Right atrium auricular region (tissue), 2 donors: ENCODE measurements around the gene EDEM3. TPM values are rescaled to one million over a fixed set of nuclear protein-coding genes. Genes with fewer than 3 reads are reported as not detected.

ENCODE experiments used
- DNase-seq: peaks from one replicate; pipeline ENCODE4 v3.0.0-alpha.2; 2019; ENCODE audit warnings: low spot score
- H3K27ac ChIP-seq, 2 donors: fragments of 200-600 bp; sonication (generic); 1 replicate in 1 of 2; 2 replicates in 1 of 2; pipeline ENCODE4 v1.5.1; 2016 to 2019
- H3K27me3 ChIP-seq, 2 donors: fragments of 200-600 bp; sonication (generic); one replicate each; pipeline versions ENCODE4 v1.5.1 to v1.6.0; 2017 to 2019
- H3K36me3 ChIP-seq: fragments of 200-600 bp; sonication (generic); one replicate; pipeline ENCODE4 v1.5.1; 2016
- H3K4me1 ChIP-seq, 2 donors: fragments of 200-600 bp; sonication (generic); one replicate each; pipeline versions ENCODE4 v1.5.1 to v1.6.0; 2017 to 2019
- H3K4me3 ChIP-seq, 2 donors: fragments of 200-600 bp; sonication (generic); 1 replicate in 1 of 2; 2 replicates in 1 of 2; pipeline ENCODE4 v1.5.1; 2017 to 2019; ENCODE audit warnings: mild to moderate bottlenecking in 1 of 2, moderate library complexity in 1 of 2
- H3K9me3 ChIP-seq, 2 donors: fragments of 200-600 bp; sonication (generic); one replicate each; pipeline ENCODE4 v1.5.1; 2019
- CTCF ChIP-seq, 2 donors: fragments of 200-600 bp; sonication (generic); IDR thresholded peaks; one replicate each; pipeline ENCODE4 v1.5.1; 2019; ENCODE audit warnings: antibody characterized with exemption in 2 of 2
- total RNA-seq, 2 donors: library from RNA; depleted of rRNA; stranded (reverse); fragments of >200 nt; gene quantifications; one replicate each; pipeline ENCODE4 v1.1.0, GENCODE V29; 2016

Gene EDEM3
- total RNA-seq, 2 donors from 2014 or later: 18.1 to 30.0 TPM

- DNase-seq: no peak
- H3K4me3 ChIP-seq: peak overlapping the region; percentile 74 to 82
- H3K27me3 ChIP-seq: no peaks in the 10 kb centered on the region
- peaks cover 0 to 23% of the 10 kb centered on the region in 2 donors for H3K4me1 ChIP-seq
- H3K36me3 ChIP-seq: no peaks in the 10 kb centered on the region
- no peak for TF ChIP-seq CTCF (IDR thresholded peaks at IDR 0.05)
- H3K27ac ChIP-seq: peak overlapping the region in 1 of 2 donors; percentile 93
- H3K9me3 ChIP-seq: no peaks in the 10 kb centered on the region
Measured at GRCh38 chr1:184753117-184753516, 1.5 kb downstream of the EDEM3 start.

GRCh38 chr1:184752656-184753055, 2.0 kb downstream of the EDEM3 start:
- H3K27me3 ChIP-seq: no peaks in the 10 kb centered on the region
- DNase-seq: no peak

GRCh38 chr1:184748740-184749139, 5.9 kb downstream of the EDEM3 start:
- DNase-seq: no peak
- Histone ChIP-seq H3K27me3 (no peaks in the 10 kb centered on the region), H3K36me3 (no peaks in the 10 kb centered on the region), H3K9me3 (no peaks in the 10 kb centered on the region), H3K27ac (no peak overlapping the region), H3K4me3 (no peak overlapping the region), H3K4me1 (peaks cover 0 to 29% of the 10 kb centered on the region in 2 donors)
- TF ChIP-seq CTCF (IDR thresholded peaks at IDR 0.05): no peak

More at GRCh38 chr1:184752656-184753055, 2.0 kb downstream of the EDEM3 start:
- H3K4me1 ChIP-seq: peaks cover 0 to 23% of the 10 kb centered on the region in 2 donors
- H3K36me3 ChIP-seq: no peaks in the 10 kb centered on the region
- H3K9me3 ChIP-seq: no peaks in the 10 kb centered on the region
- TF ChIP-seq CTCF (IDR thresholded peaks at IDR 0.05): no peak
- H3K4me3 ChIP-seq: no peak overlapping the region
- H3K27ac ChIP-seq: no peak overlapping the region

- Histone ChIP-seq H3K36me3 (no peaks in the 10 kb centered on the region), H3K27me3 (no peaks in the 10 kb centered on the region), H3K27ac (no peak overlapping the region), H3K4me1 (peaks cover 0 to 15% of the 10 kb centered on the region in 2 donors), H3K9me3 (no peaks in the 10 kb centered on the region), H3K4me3 (no peak overlapping the region)
- DNase-seq: no peak
- no peak for TF ChIP-seq CTCF (IDR thresholded peaks at IDR 0.05)
Measured at GRCh38 chr1:184747089-184747955, 7.3 kb downstream of the EDEM3 start.

- no peak overlapping the region for H3K4me3 ChIP-seq
- H3K9me3 ChIP-seq: no peaks in the 10 kb centered on the region
- H3K4me1 ChIP-seq: peaks cover 0 to 12% of the 10 kb centered on the region in 2 donors
- no peaks in the 10 kb centered on the region for H3K27me3 ChIP-seq
- no peak for TF ChIP-seq CTCF (IDR thresholded peaks at IDR 0.05)
- peak overlapping the region in 1 of 2 donors; percentile 2 for H3K27ac ChIP-seq
- H3K36me3 ChIP-seq: no peaks in the 10 kb centered on the region
- DNase-seq: no peak
Measured at GRCh38 chr1:184745929-184746638, 8.6 kb downstream of the EDEM3 start.
